Activated gamma-delta T cell treated with Interleukin-2 at 50 U/mL for 16 hours (primary cell): ENCODE measurements around the gene ACP6.
"Not testable (repeated sequence)": the region's sequence is repeated elsewhere in the genome, so short reads cannot be mapped to it uniquely, and the experiment has no call there.

Experiments used
- DNase-seq: peaks from one replicate; pipeline ENCODE4 v3.0.0-alpha.2; 2020

ACP6 gene

DNA sequence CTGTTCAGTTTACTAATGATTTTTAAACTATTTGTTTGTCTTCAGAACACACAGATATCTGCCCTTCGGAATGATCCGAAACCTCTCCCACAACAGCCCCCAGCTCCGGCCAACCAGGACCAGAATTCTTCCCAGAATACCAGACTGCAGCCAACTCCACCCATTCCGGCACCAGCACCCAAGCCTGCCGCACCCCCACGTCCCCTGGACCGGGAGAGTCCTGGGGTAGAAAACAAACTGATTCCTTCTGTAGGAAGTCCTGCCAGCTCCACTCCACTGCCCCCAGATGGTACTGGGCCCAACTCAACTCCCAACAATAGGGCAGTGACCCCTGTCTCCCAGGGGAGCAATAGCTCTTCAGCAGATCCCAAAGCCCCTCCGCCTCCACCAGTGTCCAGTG lies 51.6 kb downstream of the ACP6 start:
- DNase-seq = no peak

DNA sequence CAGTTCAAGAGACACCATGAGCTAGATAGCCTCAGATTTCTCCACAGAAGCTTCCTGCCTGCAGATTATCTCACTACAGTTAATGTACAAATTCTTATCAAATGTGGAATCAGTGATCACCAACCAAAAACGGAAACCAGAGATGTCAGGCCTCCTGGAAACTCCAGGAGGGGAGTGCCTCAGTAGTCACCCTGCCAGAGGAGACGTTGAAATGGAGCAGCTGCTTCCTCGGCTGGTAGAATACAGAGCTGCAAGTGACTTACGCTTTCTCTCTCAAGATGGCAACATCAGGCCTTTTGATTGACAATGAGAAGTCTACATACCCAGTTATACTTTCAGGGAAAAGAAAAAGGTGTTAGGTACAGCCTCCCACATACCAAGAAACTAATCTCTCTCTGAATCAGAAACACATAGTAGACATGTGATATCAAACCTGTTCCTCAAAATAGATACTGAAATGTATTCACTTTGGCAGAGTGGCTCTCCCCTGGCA lies 52.2 kb downstream of the ACP6 start:
- no peak for DNase-seq

DNA sequence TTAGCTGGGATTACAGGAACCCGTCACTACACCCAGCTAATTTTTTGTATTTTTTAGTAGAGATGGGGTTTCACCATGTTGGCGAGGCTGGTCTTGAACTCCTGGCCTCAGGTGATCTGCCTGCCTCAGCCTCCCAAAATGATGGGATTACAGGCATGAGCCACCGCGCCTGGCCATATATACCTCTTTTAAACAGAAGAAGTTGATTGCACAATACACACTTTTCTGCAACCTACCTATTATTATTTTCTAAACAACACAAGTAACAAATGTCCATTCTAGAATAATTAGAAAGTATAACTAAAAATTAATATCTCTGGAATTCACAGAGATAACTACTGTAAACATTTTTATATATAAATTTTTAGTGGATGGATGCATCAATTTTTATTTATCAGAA lies 55.4 kb downstream of the ACP6 start:
- not testable (repeated sequence) for DNase-seq

DNA sequence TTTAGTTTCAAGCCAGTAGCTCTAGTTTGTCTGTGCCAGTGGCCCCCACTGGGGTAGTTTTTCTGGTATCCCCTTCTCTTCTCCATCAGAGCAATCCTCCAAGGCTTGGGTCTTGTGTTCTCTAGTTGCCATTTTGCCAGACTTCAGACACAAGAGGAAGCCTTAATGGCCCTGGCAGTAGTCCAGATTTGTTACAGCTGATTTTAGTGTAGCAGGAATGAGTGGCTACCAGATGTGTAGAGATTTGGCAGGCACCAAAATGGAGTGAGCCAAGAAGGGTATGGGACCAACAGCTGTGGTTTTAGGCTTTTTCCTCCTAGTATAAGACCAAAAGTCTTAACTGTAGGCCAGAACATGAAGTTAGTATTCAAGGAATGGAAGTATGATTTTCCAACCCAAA lies 56.8 kb downstream of the ACP6 start:
- DNase-seq = no peak

DNA sequence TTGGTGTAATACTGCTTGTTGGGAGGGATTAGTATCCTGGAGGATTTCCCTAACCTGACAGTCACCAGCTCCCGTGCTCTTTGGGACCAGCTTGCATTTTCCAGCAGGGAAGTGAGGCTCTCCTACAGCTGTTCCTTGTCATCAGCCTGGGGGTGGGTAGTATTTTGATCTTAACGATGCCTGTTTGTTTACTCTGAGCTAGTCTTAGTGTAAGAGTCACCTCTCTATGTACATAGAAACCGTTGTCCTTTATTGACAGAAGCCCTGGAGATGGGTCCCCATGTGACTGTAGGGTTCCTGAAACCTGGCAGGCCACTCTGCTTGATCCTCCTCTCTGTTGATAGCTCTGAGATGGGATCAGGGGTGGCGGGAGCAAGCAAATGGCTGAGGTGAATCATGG lies 58.0 kb downstream of the ACP6 start:
- DNase-seq = no peak

DNA sequence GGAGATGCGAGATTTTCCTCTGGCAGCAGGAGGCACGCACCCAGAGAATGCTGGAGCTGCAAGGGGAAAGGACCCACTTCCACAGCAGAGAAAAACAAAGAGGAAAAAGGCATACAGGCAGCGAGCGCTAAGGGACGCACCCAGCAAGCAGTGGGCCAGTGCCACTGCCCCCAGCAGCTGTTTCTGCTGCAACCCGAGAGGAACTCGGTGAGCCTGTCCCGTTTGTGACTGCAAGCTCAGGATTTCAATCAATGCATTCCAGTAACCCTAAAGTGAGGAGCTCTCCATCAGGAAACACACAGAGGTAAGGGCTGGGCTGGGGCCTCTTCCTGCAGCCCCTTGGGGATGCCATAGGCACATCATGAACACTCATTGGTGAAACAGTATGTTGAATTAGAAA lies 58.7 kb downstream of the ACP6 start:
- DNase-seq = no peak

DNA sequence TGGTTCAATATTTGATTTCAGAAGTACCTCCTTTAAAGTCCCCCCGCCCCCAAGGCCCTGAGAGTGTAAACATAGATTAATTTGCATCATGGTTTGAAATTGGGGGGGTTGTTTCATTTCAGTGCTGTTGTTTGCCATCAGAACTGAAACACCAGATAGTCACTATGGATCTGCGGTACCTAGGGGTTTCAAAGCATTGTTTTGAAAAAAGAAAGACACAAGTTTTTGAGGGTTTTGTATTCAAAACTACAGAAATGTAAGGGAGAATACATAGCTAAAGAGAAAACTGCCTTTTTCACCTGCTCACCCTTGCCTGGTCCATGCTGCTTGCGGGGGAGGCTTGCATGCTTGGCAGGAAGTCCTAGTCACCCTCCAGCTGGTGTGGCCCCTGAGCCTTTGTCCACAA lies 59.3 kb downstream of the ACP6 start:
- no peak for DNase-seq

DNA sequence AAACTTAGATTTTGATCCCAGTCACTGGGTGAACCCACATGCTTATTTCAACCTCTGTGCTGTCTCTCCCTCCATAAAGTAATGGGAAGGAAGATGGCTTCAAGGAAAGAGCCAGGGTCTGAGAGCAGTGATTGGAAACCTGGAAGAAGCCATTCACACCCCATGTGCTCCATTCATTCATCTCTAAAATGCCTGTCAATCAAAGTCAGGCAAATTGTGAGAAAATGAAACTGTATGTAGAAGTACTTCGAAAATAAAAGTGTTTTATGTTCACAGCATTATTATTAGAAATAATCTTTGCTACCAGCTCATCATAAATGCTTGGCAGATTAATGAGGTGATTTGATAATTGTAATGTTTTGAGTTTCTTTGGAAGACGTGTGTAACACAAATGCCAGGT lies 61.0 kb downstream of the ACP6 start:
- no peak for DNase-seq

DNA sequence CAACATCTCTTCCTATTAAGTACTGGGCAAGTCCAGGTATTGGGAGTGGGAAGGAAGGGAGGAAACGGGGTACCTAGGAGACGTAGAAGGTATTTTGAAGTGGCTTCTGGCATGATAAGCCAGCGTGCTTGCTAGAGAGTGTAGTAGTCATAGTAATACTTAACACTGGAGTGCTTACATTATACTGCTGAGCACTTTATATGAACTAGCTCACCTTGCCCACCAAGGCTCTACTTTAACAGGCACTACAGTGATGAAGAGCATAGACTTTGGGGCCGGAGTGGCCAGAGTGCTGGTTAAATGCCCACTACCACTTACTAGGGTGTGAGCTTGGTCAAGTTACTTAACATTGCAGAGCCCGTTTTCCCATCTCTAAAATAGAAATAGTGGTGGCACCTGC lies 61.7 kb downstream of the ACP6 start:
- DNase-seq = no peak

DNA sequence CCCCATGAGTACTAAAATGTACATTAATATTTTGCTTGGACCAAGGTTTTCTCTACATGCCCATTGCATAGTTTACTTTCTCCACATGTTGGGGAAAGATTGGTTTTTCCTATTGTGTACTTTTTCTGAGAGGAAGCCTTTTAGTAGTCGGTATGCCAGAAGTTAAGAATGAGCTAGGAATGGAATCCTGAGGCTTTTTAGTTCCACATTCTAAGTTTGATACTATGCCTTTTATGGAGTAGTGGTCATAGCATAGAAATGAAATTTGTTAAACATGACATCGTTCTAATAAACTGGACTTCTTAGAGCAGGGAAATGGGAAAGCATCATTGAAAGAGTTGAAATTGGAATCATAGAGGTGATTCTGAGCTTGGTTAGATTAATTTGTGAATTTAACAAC lies 64.7 kb downstream of the ACP6 start:
- DNase-seq = no peak

DNA sequence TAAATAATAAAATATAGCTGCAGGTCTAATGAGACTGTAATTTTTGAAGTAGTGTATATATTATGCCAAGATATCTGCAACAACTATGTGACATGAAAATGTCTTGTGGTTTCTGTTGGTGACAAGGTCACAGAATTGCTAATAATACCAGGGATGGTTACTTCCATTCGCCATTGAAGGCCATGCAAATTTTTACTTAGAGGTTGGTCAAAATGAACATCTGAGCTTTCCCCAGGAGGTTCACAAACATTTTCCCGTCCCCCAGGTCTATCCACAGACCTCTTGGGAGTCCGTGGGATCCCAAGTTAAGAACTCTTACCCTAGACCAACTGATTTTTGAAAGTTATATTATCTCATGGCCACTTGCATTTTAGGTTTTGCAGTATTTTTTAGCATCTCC lies 66.3 kb downstream of the ACP6 start:
- no peak for DNase-seq

DNA sequence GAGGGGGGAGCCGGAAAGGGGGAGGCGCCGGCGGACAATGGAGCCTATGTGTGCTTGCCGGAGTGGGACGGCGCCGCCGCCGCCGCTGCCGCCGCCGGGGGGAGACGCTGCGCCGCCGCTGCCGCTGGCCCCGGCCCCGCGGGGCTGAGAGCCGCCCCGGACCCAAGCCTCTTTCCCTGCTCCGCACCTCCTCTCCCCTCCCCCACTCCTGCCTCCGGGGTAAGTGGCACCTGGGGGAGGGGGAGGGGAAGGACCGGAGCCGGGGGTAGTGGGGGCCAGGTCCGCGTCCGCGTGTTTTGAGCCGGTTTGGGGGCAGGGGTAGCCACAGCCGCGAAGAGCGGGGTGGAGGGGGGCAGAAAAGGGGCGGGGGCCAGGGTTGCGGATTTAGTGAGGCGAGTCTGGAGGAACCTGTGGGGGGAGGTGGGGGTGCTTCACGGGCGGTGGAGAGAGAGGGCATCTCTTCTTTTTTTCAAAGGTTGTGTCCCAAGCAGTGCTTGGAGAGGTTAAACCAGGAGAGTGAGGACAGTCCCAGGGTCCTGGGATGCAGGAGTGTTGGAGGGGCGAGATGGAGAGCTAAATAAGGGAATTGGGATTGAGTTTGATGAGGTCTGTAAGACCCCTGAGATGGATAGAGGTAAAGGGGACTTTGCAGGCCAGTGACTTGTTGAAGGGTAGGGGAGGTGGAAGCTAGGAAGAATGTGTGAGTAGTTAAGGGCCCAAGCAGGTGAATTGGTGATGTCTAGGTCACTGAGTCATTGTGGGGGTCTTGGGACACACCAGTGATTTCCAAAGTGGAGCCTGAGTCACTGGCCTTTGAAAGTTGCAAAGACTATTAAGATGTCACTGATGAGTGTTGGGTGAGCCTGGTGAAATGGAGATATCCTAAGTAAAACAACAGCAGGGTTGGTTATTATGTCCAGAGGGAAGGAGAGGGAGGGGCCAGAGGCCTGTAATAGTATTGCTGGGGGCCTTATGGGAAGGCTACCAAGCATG lies 69.9 kb downstream of the ACP6 start:
- no peak for DNase-seq

DNA sequence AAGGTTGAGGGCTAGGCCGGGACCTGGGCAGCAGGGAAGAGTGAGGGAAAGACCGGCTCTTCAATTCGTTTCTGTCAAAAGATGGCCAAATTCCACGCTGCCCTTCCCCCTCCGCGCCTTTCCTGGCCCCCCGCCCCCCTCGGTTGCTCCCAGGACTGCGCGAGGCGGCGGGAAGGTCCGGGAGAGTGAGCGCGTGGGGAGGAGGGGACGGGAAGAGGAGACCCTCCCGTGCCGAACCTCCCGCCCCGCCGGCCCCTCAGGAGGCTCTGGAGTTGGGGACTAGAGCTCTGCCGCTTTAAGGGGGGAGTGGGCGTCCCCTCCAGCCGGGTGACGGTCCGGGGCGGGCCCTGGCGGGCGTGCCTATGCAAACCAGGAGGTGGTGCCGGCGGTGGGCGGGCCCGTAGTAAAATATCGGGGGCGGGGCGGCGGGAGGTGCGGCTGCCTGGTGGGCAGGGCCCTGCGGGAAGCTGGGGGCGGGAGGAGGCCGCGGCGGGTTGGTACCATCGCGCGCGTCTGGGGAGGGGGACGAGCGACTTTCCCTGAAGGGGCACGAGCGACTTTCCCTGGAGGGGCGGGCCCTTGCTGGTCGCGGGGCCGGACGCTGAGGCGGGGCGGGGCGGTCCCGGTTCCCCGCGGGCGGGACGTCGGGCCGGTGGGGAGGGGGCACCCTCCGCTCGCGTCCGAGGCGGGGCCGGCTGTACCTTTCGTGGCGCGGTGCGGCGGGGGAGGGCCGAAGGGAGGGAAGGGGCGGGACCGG lies 70.8 kb downstream of the ACP6 start:
- peak; percentile 97 for DNase-seq

DNA sequence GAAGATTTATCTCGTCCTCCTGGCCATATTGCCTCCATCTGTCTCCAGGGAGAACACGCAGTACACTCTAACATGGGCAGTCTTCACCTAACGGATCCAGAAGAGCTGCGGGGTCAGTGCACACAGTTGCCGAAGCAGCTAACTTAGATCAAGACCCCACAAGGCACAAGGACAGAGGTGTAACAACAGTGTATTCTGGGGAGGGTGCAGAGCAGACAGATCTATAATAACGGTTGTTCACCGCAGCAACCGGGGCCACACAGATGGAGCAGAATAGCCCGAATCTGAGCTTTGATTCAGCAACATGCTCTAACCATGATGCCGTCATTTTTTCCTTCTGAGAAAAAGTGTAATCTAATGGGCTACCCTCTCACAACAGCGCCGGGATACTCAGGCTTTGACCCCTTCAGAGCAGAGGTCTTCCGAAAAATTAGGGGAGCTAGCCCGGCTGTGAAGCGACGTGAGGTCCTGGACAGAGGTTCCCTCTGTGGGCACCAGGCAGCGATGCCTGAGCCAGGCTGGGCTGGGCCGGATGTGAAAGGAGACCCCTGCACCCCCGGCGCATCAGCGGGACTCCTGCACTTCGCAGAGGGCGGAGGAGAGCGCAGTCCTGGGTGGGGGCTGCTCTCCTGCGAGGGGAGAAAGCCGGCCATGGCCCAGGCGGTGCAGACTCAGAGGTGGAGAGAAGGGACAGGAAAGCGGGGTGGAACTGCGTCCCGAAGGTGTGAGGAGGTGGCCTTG lies 71.5 kb downstream of the ACP6 start:
- DNase-seq = peak; percentile 21

DNA sequence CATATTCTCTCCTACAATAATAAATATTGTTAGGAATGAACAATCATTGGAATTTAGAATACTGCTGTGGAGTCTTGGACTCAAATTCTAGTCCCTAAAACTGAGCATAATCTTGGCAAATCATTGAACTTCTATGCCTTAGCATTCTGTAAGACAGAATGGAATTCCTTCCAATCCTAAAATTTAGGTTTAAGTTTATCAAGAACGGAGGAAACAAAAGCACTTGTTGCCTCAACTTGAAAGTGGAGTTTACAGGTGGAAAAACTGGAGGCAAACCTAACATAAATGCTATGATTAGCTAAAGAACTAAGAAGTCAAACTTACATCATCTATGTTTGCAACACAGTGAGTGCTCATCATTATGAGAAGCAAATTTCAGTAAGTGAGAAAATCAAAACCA lies 73.3 kb downstream of the ACP6 start:
- DNase-seq = no peak
